Hypothalamus (tissue), 51 donors: ENCODE measurements around the gene APOB.

ENCODE experiments used
- DNase-seq, 51 donors: peaks; one replicate each; lab custom pipeline; 2025; lab: John Stamatoyannopoulos, UW

The APOB gene

GRCh38 chr2:20959252-20959651 lies 84.6 kb downstream of the APOB start:
- DNase-seq: no peak

GRCh38 chr2:20957788-20958525 lies 85.9 kb downstream of the APOB start:
- DNase-seq: no peak

- no peak for DNase-seq
Observed at GRCh38 chr2:20955277-20956026, 88.4 kb downstream of the APOB start.

DNA sequence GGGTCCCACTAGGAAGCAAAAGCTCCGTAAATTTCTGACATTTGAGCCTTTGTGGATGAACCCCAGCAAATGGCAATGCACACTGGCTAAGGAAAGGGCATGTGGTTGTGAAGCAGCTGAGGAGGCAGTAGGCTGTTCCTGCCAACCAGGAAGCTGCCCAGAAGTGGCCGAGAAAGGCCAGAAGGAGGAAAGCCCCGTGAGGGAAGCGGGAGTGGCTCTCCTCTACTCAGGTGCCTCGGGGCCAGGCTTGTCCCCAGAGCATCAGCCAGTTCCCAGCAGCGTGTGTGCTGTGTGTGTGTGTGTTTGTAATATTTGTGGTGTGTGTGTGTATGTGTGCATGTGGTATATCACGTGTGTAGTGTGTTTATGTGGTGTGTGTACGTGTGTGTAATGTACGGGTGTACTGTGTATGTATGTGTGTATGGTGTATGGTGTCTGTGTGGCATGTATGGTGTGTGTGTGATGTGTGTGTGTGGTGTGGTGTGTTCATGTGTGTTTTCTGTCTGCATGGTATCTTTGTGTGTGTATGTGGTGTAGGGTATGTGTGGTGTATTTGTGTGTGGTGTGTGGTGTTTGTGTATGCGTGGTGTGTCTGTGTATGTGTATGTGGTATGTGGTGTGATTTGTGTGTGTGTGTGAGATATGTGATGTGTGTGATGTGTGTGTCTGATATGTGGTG lies 90.6 kb downstream of the APOB start:
- DNase-seq: no peak
